ENCODE measurements around the gene NPPA. TPM values are rescaled to one million over a fixed set of nuclear protein-coding genes. Genes with fewer than 3 reads are reported as not detected.

Gene NPPA
- polyA plus RNA-seq, 1 experiment, result not detected

GRCh38 chr1:11825131-11825530, 22.5 kb downstream of the NPPA start:
- POLR2A ChIA-PET, result no interaction called here
- Histone ChIP-seq H3K4me3 (ENCODE audit: low read depth, low read length) (no peak overlapping the region), H3K9me3 (ENCODE audit: control insufficient read depth, insufficient read depth, low read length) (no peaks in the 10 kb centered on the region), H3K27ac (ENCODE audit: low read depth, low read length) (no peak overlapping the region), H3K27me3 (ENCODE audit: control insufficient read depth, insufficient read depth, low read length) (no peaks in the 10 kb centered on the region)
- TF ChIP-seq, protein P1, sequence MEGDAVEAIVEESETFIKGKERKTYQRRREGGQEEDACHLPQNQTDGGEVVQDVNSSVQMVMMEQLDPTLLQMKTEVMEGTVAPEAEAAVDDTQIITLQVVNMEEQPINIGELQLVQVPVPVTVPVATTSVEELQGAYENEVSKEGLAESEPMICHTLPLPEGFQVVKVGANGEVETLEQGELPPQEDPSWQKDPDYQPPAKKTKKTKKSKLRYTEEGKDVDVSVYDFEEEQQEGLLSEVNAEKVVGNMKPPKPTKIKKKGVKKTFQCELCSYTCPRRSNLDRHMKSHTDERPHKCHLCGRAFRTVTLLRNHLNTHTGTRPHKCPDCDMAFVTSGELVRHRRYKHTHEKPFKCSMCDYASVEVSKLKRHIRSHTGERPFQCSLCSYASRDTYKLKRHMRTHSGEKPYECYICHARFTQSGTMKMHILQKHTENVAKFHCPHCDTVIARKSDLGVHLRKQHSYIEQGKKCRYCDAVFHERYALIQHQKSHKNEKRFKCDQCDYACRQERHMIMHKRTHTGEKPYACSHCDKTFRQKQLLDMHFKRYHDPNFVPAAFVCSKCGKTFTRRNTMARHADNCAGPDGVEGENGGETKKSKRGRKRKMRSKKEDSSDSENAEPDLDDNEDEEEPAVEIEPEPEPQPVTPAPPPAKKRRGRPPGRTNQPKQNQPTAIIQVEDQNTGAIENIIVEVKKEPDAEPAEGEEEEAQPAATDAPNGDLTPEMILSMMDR (IDR thresholded peaks at IDR 0.05; ENCODE audit: low read depth, low read length), result no peak
- no peak for DNase-seq (ENCODE audit: low read depth, low spot score)
- CTCF ChIA-PET, result interaction anchor here (1.1 kb wide), 1 partner anchor 13 kb away, joined by 4 read pairs; no protein-coding TSS in a partner anchor

GRCh38 chr1:11823366-11824137, 24.0 kb downstream of the NPPA start:
- H3K4me3 ChIP-seq (ENCODE audit: low read depth, low read length), result no peak overlapping the region
- ChIA-PET POLR2A (interaction anchor here (1.0 kb wide), 1 partner anchor 17 kb away, joined by 4 read pairs; the partner anchor contains the start of gene CLCN6), CTCF (interaction anchor here (0.7 to 1.8 kb wide), 3 partner anchors 13 to 84 kb away, joined by 3 to 5 read pairs (median 3); no protein-coding TSS in a partner anchor)
- no peak for DNase-seq (ENCODE audit: low read depth, low spot score)
- no peaks in the 10 kb centered on the region for H3K27me3 ChIP-seq (ENCODE audit: control insufficient read depth, insufficient read depth, low read length)
- H3K9me3 ChIP-seq (ENCODE audit: control insufficient read depth, insufficient read depth, low read length), result no peaks in the 10 kb centered on the region
- no peak overlapping the region for H3K27ac ChIP-seq (ENCODE audit: low read depth, low read length)
- TF ChIP-seq, protein P1 (IDR thresholded peaks at IDR 0.05; ENCODE audit: low read depth, low read length), result no peak

DNA sequence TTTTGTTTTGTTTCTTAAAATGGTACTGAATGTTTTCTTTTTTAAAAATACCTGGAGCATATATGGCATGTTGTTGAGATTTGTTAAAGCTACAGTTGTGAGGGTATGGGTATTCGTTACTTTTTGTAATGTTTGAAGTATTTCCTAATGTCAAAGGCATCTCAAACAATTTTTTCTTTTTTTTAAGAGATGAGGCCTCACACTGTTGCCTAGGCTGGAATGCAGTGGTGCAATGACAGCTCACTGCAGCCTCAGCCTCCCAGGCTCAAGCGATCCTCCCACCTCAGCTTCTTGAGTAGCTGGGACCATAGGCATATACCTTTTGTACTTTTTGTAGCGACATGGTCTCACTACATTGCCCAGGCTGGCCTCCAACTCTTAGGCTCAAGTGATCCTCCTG, 25.5 kb downstream of the NPPA start:
- Histone ChIP-seq H3K27ac (ENCODE audit: low read depth, low read length) (peak overlapping the region; percentile 57), H3K4me3 (ENCODE audit: low read depth, low read length) (no peak overlapping the region), H3K9me3 (ENCODE audit: control insufficient read depth, insufficient read depth, low read length) (no peaks in the 10 kb centered on the region), H3K27me3 (ENCODE audit: control insufficient read depth, insufficient read depth, low read length) (no peaks in the 10 kb centered on the region)
- POLR2A ChIA-PET, result interaction anchor here (1.2 to 1.6 kb wide), 2 partner anchors 16 to 86 kb away, joined by 6 to 23 read pairs; partner anchors contain the start of genes CLCN6 and MTHFR
- TF ChIP-seq, protein P1 (IDR thresholded peaks at IDR 0.05; ENCODE audit: low read depth, low read length), result no peak
- CTCF ChIA-PET, result interaction anchor here (1.4 to 1.5 kb wide), 2 partner anchors 16 to 86 kb away, joined by 6 read pairs; no protein-coding TSS in a partner anchor
- no peak for DNase-seq (ENCODE audit: low read depth, low spot score)

DNA sequence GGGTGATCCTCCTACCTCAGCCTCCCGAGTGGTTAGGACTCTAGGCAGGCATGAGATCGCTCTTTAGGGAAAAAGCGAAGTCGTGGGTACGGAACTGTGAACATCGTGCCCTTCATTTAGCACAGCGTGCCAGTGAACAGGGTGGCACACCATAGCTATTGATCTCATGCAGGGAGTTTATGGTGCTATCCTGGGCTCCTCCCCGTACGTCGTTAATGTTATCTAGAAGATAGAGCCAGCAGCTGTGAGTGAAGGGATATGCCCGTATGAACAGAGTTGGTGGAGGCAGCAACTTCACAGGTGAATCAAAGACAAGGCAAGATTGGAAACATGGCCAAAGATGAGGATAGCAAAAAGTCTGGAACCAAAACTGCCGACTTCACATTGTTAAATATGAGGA, 30.4 kb downstream of the NPPA start:
- Histone ChIP-seq H3K4me3 (ENCODE audit: low read depth, low read length) (no peak overlapping the region), H3K27me3 (ENCODE audit: control insufficient read depth, insufficient read depth, low read length) (no peaks in the 10 kb centered on the region), H3K9me3 (ENCODE audit: control insufficient read depth, insufficient read depth, low read length) (no peaks in the 10 kb centered on the region), H3K27ac (ENCODE audit: low read depth, low read length) (no peak overlapping the region)
- ChIA-PET CTCF (no interaction called here), POLR2A (no interaction called here)
- no peak for DNase-seq (ENCODE audit: low read depth, low spot score)
- TF ChIP-seq, protein P1 (IDR thresholded peaks at IDR 0.05; ENCODE audit: low read depth, low read length), result no peak

DNA sequence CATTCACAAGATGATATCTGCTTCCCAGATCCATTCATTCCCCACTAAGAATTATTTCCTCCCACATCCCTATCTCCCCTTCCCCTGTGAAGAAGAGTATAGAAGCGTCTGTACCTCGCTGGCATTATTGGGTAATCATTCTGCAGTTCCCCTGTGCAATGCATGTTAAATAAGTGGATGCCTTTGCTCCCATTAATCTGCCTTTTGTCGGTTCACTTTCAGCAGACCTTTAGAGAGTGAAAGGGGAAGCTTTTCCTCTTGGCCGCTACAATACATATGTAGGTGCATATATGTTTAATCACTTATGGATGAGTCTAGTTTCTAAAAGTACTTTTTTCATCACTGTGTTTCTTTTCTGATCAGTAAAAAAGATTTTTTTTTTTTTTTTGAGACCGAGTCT, 34.6 kb downstream of the NPPA start:
- ChIA-PET CTCF (no interaction called here), POLR2A (no interaction called here)
- no peaks in the 10 kb centered on the region for H3K27me3 ChIP-seq (ENCODE audit: control insufficient read depth, insufficient read depth, low read length)
- H3K4me3 ChIP-seq (ENCODE audit: low read depth, low read length), result no peak overlapping the region
- no peak overlapping the region for H3K27ac ChIP-seq (ENCODE audit: low read depth, low read length)
- DNase-seq (ENCODE audit: low read depth, low spot score), result no peak
- no peaks in the 10 kb centered on the region for H3K9me3 ChIP-seq (ENCODE audit: control insufficient read depth, insufficient read depth, low read length)
- TF ChIP-seq, protein P1 (IDR thresholded peaks at IDR 0.05; ENCODE audit: low read depth, low read length), result no peak

Measured in AG04450 (cell line).